ENCODE results near the gene OSBP2. TPM values are rescaled to one million over a fixed set of nuclear protein-coding genes. Genes with fewer than 3 reads are reported as not detected.

The OSBP2 gene
- total RNA-seq, 3 donors from 2014 or later, result 0.96 to 4.6 (median 4.4) TPM

GRCh38 chr22:30910358-30910757 is 215.7 kb downstream of the OSBP2 start:
- Histone ChIP-seq H3K9me3 (peaks cover 5% of the 10 kb centered on the region in 2 donors), H3K4me3 (no peak overlapping the region), H3K27me3 (no peaks in the 10 kb centered on the region), H3K36me3 (no peaks in the 10 kb centered on the region), H3K4me1 (no peaks in the 10 kb centered on the region), H3K27ac (no peak overlapping the region)
- no peak for DNase-seq (ENCODE audit: low spot score in 2 of 2)
- intact Hi-C loops (cut with DNase I; ENCODE audit: low total_unique reads), result no loop called here
- TF ChIP-seq POLR2AphosphoS5 (IDR thresholded peaks at IDR 0.05), result no peak
- TF ChIP-seq POLR2A (IDR thresholded peaks at IDR 0.05), result no peak
- no peak for TF ChIP-seq CTCF (IDR thresholded peaks at IDR 0.05)

GRCh38 chr22:30918761-30919160 is 224.1 kb downstream of the OSBP2 start:
- Histone ChIP-seq H3K4me3 (no peak overlapping the region), H3K27ac (no peak overlapping the region), H3K9me3 (peaks cover 5 to 10% of the 10 kb centered on the region in 2 donors), H3K27me3 (no peaks in the 10 kb centered on the region), H3K4me1 (no peaks in the 10 kb centered on the region), H3K36me3 (no peaks in the 10 kb centered on the region)
- TF ChIP-seq POLR2AphosphoS5 (IDR thresholded peaks at IDR 0.05) (no peak), POLR2A (IDR thresholded peaks at IDR 0.05) (no peak), CTCF (IDR thresholded peaks at IDR 0.05) (no peak)
- intact Hi-C loops (cut with DNase I; ENCODE audit: low total_unique reads), result no loop called here
- DNase-seq (ENCODE audit: low spot score in 2 of 2), result no peak

GRCh38 chr22:30919973-30920372 is 225.3 kb downstream of the OSBP2 start:
- no peak for DNase-seq (ENCODE audit: low spot score in 2 of 2)
- TF ChIP-seq POLR2A (IDR thresholded peaks at IDR 0.05) (no peak), POLR2AphosphoS5 (IDR thresholded peaks at IDR 0.05) (no peak), CTCF (IDR thresholded peaks at IDR 0.05) (no peak)
- no peak overlapping the region for H3K27ac ChIP-seq
- no peaks in the 10 kb centered on the region for H3K4me1 ChIP-seq
- no peaks in the 10 kb centered on the region for H3K27me3 ChIP-seq
- peaks cover 4 to 8% of the 10 kb centered on the region in 2 donors for H3K9me3 ChIP-seq
- H3K36me3 ChIP-seq, result no peaks in the 10 kb centered on the region
- intact Hi-C loops (cut with DNase I; ENCODE audit: low total_unique reads), result loop anchor here (10.0 kb wide), 1 partner anchor 305 kb away; no protein-coding TSS in a partner anchor
- no peak overlapping the region for H3K4me3 ChIP-seq

- Histone ChIP-seq H3K36me3 (no peaks in the 10 kb centered on the region), H3K27me3 (no peaks in the 10 kb centered on the region), H3K4me1 (no peaks in the 10 kb centered on the region), H3K4me3 (peak overlapping the region in 1 of 3 donors; percentile 23), H3K9me3 (peaks cover 0 to 4% of the 10 kb centered on the region in 2 donors), H3K27ac (no peak overlapping the region)
- DNase-seq (ENCODE audit: low spot score in 2 of 2), result peak; percentile 63 to 74
- intact Hi-C loops (cut with DNase I; ENCODE audit: low total_unique reads), result loop anchor here (10.0 kb wide), 1 partner anchor 306 kb away; no protein-coding TSS in a partner anchor
- no peak for TF ChIP-seq POLR2A (IDR thresholded peaks at IDR 0.05)
- no peak for TF ChIP-seq POLR2AphosphoS5 (IDR thresholded peaks at IDR 0.05)
- peak; percentile 62 to 88 (median 84) for TF ChIP-seq CTCF (IDR thresholded peaks at IDR 0.05)
These were observed 225.7 kb downstream of the OSBP2 start for GRCh38 chr22:30920407-30920806.

- intact Hi-C loops (cut with DNase I; ENCODE audit: low total_unique reads), result loop anchor here (10.0 kb wide), 1 partner anchor 306 kb away; no protein-coding TSS in a partner anchor
- Histone ChIP-seq H3K27ac (no peak overlapping the region), H3K9me3 (no peaks in the 10 kb centered on the region), H3K4me3 (peak overlapping the region in 2 of 3 donors; percentile 46 to 62), H3K36me3 (no peaks in the 10 kb centered on the region), H3K4me1 (no peaks in the 10 kb centered on the region), H3K27me3 (no peaks in the 10 kb centered on the region)
- DNase-seq (ENCODE audit: low spot score in 2 of 2), result no peak
- no peak for TF ChIP-seq POLR2A (IDR thresholded peaks at IDR 0.05)
- TF ChIP-seq CTCF (IDR thresholded peaks at IDR 0.05), result no peak
- no peak for TF ChIP-seq POLR2AphosphoS5 (IDR thresholded peaks at IDR 0.05)
These were observed 226.4 kb downstream of the OSBP2 start for GRCh38 chr22:30921108-30921507.

Measured in breast epithelium (tissue), 4 donors.